Endometrial microvascular endothelial cells (primary cell): ENCODE results near the gene HES5. TPM values are rescaled to one million over a fixed set of nuclear protein-coding genes. Genes with fewer than 3 reads are reported as not detected.

Source experiments
- total RNA-seq: library from RNA; depleted of rRNA; stranded (reverse); fragments of >200 nt; gene quantifications from one replicate; pipeline ENCODE4 v1.2.3, GENCODE V29; 2015; ENCODE audit errors: inconsistent ontology term

Gene HES5
- total RNA-seq, 1 donor from 2014 or later = not detected

Other genes starting within 250 kb of the HES5 start
- 2.4 TPM for gene MORN1, start 138.7 kb downstream of the HES5 start, total RNA-seq
- 132 TPM for gene RER1, start 138.4 kb downstream of the HES5 start, total RNA-seq
- 38.6 TPM for gene PEX10, start 117.7 kb downstream of the HES5 start, total RNA-seq
- gene PLCH2, start 54.0 kb downstream of the HES5 start, total RNA-seq = not detected
- gene PANK4, start 3.7 kb downstream of the HES5 start, total RNA-seq = 35.4 TPM
- 41.4 TPM for gene TNFRSF14, start 26.1 kb upstream of the HES5 start, total RNA-seq
- 45.2 TPM for gene PRXL2B, start 56.5 kb upstream of the HES5 start, total RNA-seq
- gene MMEL1, start 102.8 kb upstream of the HES5 start, total RNA-seq = 0.28 TPM